B cell (primary cell): ENCODE measurements around the gene C1orf35. TPM values are rescaled to one million over a fixed set of nuclear protein-coding genes. Genes with fewer than 3 reads are reported as not detected.

Experiments
- ATAC-seq: fragments of 200-7000 bp; cut with Tn5 transposase; one replicate; pipeline ENCODE4 v1.10.0; 2021; ENCODE audit warnings: low read depth, mild to moderate bottlenecking, moderate number of reproducible peaks, moderate library complexity
- CTCF ChIA-PET: fragments of 350-600 bp; sonication (Branson Sonifier 250); formaldehyde crosslinking; loops from one replicate; lab custom pipeline; 2021; ENCODE audit warnings: antibody characterized with exemption, inconsistent platforms; lab: Charles Lee
- POLR2A ChIA-PET: fragments of 350-600 bp; sonication (Branson Sonifier 250); formaldehyde crosslinking; loops from one replicate; lab custom pipeline; 2021; ENCODE audit warnings: antibody characterized with exemption; lab: Charles Lee
- DNase-seq: peaks from one replicate; pipeline ENCODE4 v3.0.0; 2013
- H2AFZ ChIP-seq: 2 replicates; pipeline ENCODE4 v1.6.1; 2012; ENCODE audit warnings: mild to moderate bottlenecking, low read depth, low read length; ENCODE audit not compliant: insufficient read depth, poor library complexity, severe bottlenecking
- H3K27ac ChIP-seq, 2 donors: 1 replicate in 1 of 2; 2 replicates in 1 of 2; pipeline ENCODE4 v1.5.1; 2012 to 2013; ENCODE audit warnings: low read length in 2 of 2, mild to moderate bottlenecking in 2 of 2, moderate library complexity in 1 of 2
- H3K27me3 ChIP-seq, 4 experiments: fragments of 200-600 bp in 1 of 4; sonication (generic) in 1 of 4; replicated peaks in 1 of 4; 1 replicate in 2 of 4; 2 replicates in 2 of 4; pipeline versions ENCODE4 v1.6.1 to v1.7.0; 2013 to 2016; ENCODE audit warnings: low read length in 3 of 4, mild to moderate bottlenecking in 2 of 4, mixed read lengths in 1 of 4, moderate library complexity in 1 of 4; ENCODE audit not compliant: insufficient read depth in 4 of 4, control insufficient read depth in 3 of 4; ENCODE audit errors: control extremely low read depth in 1 of 4
- H3K36me3 ChIP-seq, 2 experiments: replicated peaks in 1 of 2; 1 replicate in 1 of 2; 2 replicates in 1 of 2; pipeline versions ENCODE4 v1.6.1 to v1.7.1; 2013; ENCODE audit warnings: low read length in 1 of 2; ENCODE audit not compliant: insufficient read depth in 2 of 2, control insufficient read depth in 1 of 2; ENCODE audit errors: control extremely low read depth in 1 of 2, extremely low read depth in 1 of 2
- H3K4me1 ChIP-seq, 2 donors: fragments of 200-600 bp in 1 of 2; sonication (generic) in 1 of 2; 1 replicate in 1 of 2; 2 replicates in 1 of 2; pipeline versions ENCODE4 v1.5.1 to v1.6.1; 2013 to 2017; ENCODE audit warnings: low read length in 2 of 2; ENCODE audit not compliant: control insufficient read depth in 2 of 2, insufficient read depth in 2 of 2
- H3K4me2 ChIP-seq: replicated peaks from 2 replicates; pipeline ENCODE3; 2012; ENCODE audit warnings: mild to moderate bottlenecking, low read depth, low read length; ENCODE audit not compliant: poor library complexity, severe bottlenecking
- H3K4me3 ChIP-seq, 5 experiments: fragments of 200-600 bp in 1 of 5; sonication (generic) in 1 of 5; 1 replicate in 3 of 5; 2 replicates in 2 of 5; pipeline versions ENCODE4 v1.5.1 to v1.7.0; 2011 to 2016; ENCODE audit warnings: low read length in 4 of 5, mild to moderate bottlenecking in 4 of 5, low read depth in 2 of 5, control low read depth in 1 of 5, moderate library complexity in 1 of 5; ENCODE audit not compliant: insufficient read depth in 1 of 5; ENCODE audit errors: control extremely low read depth in 1 of 5, extremely low read depth in 1 of 5
- H3K79me2 ChIP-seq: fragments of 200-600 bp; sonication (generic); one replicate; pipeline ENCODE4 v1.6.0; 2016; ENCODE audit warnings: low read length; ENCODE audit not compliant: control insufficient read depth, insufficient read depth
- H3K9ac ChIP-seq: fragments of 200-600 bp; sonication (generic); 2 replicates; pipeline ENCODE4 v1.6.1; 2017; ENCODE audit warnings: mild to moderate bottlenecking, low read length, moderate library complexity
- H3K9me3 ChIP-seq, 3 donors: one replicate each; pipeline versions ENCODE4 v1.6.1 to v1.7.1; 2013; ENCODE audit warnings: low read length in 2 of 3; ENCODE audit not compliant: control insufficient read depth in 2 of 3, insufficient read depth in 1 of 3; ENCODE audit errors: control extremely low read depth in 1 of 3
- H4K20me1 ChIP-seq: 2 replicates; pipeline ENCODE4 v1.6.0; 2012; ENCODE audit warnings: mild to moderate bottlenecking, low read length; ENCODE audit not compliant: insufficient read depth, control insufficient read depth, poor library complexity, severe bottlenecking
- H3K27ac Mint-ChIP-seq: one replicate; pipeline ENCODE4 v1.8.0; 2021; ENCODE audit warnings: mixed read lengths
- H3K27me3 Mint-ChIP-seq: one replicate; pipeline ENCODE4 v1.8.0; 2021; ENCODE audit warnings: mixed read lengths
- H3K4me1 Mint-ChIP-seq: one replicate; pipeline ENCODE4 v1.8.0; 2021; ENCODE audit warnings: mixed read lengths
- H3K4me3 Mint-ChIP-seq: one replicate; pipeline ENCODE4 v1.8.0; 2021; ENCODE audit warnings: mixed read lengths
- H3K9me3 Mint-ChIP-seq: one replicate; pipeline ENCODE4 v1.8.0; 2022; ENCODE audit warnings: mixed read lengths; ENCODE audit not compliant: insufficient read depth
- WGBS: methylation state at CpG from one replicate; pipeline ENCODE4 v1.1.5; 2013; ENCODE audit warnings: missing lambda C conversion rate; ENCODE audit not compliant: insufficient coverage; 5-methylcytosine and 5-hydroxymethylcytosine counted together
- intact Hi-C: fragments of 100-400 bp; cut with micrococcal nuclease; formaldehyde crosslinking; loops from one replicate; pipeline ENCODE4 v1.10.0; 2022
- polyA plus RNA-seq: library from polyadenylated mRNA; depleted of rRNA; stranded (reverse); fragments of >200 nt; gene quantifications from 2 replicates; pipeline ENCODE4 v1.2.3, GENCODE V29; 2012
- total RNA-seq, 2 donors: library from RNA; stranded (reverse); fragments of 120-200 nt in 1 of 2; gene quantifications; 1 replicate in 1 of 2; 2 replicates in 1 of 2; pipeline versions ENCODE4 v1.2.3 to v1.2.4, GENCODE V29; 2013 to 2022
- TF ChIP-seq, protein P1 (sequence below): fragments of 200-600 bp; IDR thresholded peaks from one replicate; pipeline ENCODE4 v1.8.0; 2022; ENCODE audit warnings: antibody characterized with exemption, mild to moderate bottlenecking

The C1orf35 gene
- total and polyA plus RNA-seq, 2 donors (not counting 1 experiment from before 2014, with no cell fraction given) = 24.1 to 41.0 TPM

DNA sequence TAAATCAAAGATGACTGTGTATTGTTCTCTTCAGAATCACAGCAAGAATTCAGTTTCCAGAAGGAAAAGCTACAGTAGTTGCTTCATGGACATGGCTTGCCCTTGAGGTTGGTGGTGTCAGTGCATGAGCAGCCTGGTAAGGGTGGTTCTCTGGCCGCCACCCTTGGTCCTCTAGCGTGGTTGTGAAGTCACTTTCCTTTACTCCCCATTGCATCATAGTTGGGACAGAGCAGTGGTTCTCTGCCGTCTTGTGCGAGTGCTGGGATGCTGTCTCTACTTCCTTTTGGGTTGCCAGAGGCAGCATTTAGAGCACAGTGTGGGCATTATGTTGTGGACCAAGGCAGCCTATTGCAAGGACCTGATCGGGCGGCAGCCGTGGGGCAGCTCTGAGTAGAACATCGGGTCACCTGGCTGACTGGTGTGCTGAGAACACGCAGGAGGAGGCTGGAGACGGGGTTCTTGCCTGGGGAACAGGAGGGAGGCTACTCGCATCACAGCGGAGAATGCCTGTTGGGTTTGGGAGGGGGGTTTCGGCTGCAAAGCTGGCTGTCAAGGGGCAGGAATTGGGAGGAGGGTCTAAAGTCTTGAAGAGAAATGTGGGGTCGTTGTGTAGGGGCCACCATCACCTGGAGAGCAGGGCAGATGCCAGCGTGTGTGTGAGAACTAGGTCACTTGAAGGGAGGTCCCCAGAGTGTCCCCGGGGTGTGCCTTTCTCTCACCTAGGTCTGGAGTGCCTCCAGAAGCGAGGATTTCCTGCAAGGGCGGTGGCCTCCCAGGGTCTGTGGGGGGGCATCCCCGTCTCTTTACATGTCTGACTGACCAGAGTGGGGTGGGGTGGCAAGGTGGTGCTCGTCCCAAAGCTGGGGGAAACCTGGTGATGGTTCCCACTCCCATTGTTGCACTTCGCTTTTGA is 14.3 kb downstream of the C1orf35 start:
- ATAC-seq = no peak
- H3K4me3 ChIP-seq = no peak overlapping the region
- intact Hi-C loops = no loop called here

More for the DNA sequence above, 14.3 kb downstream of the C1orf35 start:
- Histone ChIP-seq H3K27ac (peak overlapping the region in 1 of 2 donors; percentile 11), H3K9me3 (peaks cover 0 to 5% (median 0%) of the 10 kb centered on the region in 3 donors), H3K9ac (no peak overlapping the region), H2AFZ (no peak overlapping the region), H3K4me1 (peaks cover 77 to 83% of the 10 kb centered on the region in 2 donors), H3K4me2 (peak overlapping the region; percentile 49), H3K27me3 (no peaks in the 10 kb centered on the region), H4K20me1 (peaks cover 98% of the 10 kb centered on the region), H3K79me2 (peaks cover 100% of the 10 kb centered on the region), H3K36me3 (peaks cover 0 to 25% of the 10 kb centered on the region in 2 experiments)
- WGBS = 85% methylated on average over 19 of the region's 21 CpGs
- TF ChIP-seq, protein P1, sequence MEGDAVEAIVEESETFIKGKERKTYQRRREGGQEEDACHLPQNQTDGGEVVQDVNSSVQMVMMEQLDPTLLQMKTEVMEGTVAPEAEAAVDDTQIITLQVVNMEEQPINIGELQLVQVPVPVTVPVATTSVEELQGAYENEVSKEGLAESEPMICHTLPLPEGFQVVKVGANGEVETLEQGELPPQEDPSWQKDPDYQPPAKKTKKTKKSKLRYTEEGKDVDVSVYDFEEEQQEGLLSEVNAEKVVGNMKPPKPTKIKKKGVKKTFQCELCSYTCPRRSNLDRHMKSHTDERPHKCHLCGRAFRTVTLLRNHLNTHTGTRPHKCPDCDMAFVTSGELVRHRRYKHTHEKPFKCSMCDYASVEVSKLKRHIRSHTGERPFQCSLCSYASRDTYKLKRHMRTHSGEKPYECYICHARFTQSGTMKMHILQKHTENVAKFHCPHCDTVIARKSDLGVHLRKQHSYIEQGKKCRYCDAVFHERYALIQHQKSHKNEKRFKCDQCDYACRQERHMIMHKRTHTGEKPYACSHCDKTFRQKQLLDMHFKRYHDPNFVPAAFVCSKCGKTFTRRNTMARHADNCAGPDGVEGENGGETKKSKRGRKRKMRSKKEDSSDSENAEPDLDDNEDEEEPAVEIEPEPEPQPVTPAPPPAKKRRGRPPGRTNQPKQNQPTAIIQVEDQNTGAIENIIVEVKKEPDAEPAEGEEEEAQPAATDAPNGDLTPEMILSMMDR = no peak
- CTCF ChIA-PET = no interaction called here
- Mint-ChIP-seq H3K4me1 (peaks cover 86% of the 10 kb centered on the region), H3K9me3 (no peaks in the 10 kb centered on the region), H3K27ac (peak overlapping the region; percentile 65), H3K4me3 (peak overlapping the region; percentile 69), H3K27me3 (no peaks in the 10 kb centered on the region)
- DNase-seq = no peak
- POLR2A ChIA-PET = interaction anchor here (0.7 kb wide), 1 partner anchor 60 kb away, joined by 3 read pairs; no protein-coding TSS in a partner anchor
